K562 (cell line): ENCODE measurements around the gene RNGTT.
"Not testable (repeated sequence)": the region's sequence is repeated elsewhere in the genome, so short reads cannot be mapped to it uniquely, and the experiment has no call there.

Experiments used
- ETV6 ChIP-seq, 3 experiments: fragments of 150-350 bp in 1 of 3; sonication (generic) in 1 of 3; formaldehyde crosslinking in 1 of 3; IDR thresholded peaks; 2 replicates each; pipeline versions ENCODE4 v1.6.1 to v1.8.0; 2014 to 2022; ENCODE audit warnings: borderline replicate concordance in 2 of 3, low read depth in 2 of 3, antibody characterized with exemption in 1 of 3, low read length in 1 of 3, mild to moderate bottlenecking in 1 of 3, missing genetic modification reagents in 1 of 3
- HSF4 ChIP-seq: fragments of 250-450 bp; sonication (Bioruptor Pico); IDR thresholded peaks from 2 replicates; pipeline ENCODE4 v2.1.2; 2022; ENCODE audit warnings: mild to moderate bottlenecking, moderate library complexity, borderline replicate concordance

- not testable (repeated sequence) for TF ChIP-seq HSF4 (CRISPR knock-in tag); ETV6 (IDR thresholded peaks at IDR 0.05; ENCODE audit: borderline replicate concordance in 1 of 2, low read depth in 2 of 2, low read length in 1 of 2); ETV6 (CRISPR knock-in tag; IDR thresholded peaks at IDR 0.05; ENCODE audit: borderline replicate concordance)
These were observed 247.0 kb downstream of the RNGTT start for GRCh38 chr6:88716399-88716798.
